T-helper 2 cell treated with Interferon-gamma antibody and Interleukin-4, amounts not matched to agents 100 ng/mL and 5 ng/mL, for 36 hours (primary cell): ENCODE data around the gene ERC2. TPM values are rescaled to one million over a fixed set of nuclear protein-coding genes. Genes with fewer than 3 reads are reported as not detected.

Source experiments
- intact Hi-C: fragments of 100-400 bp; cut with micrococcal nuclease; formaldehyde crosslinking; loops from one replicate; pipeline ENCODE4 v1.15.1; 2023
- total RNA-seq: library from RNA; stranded (reverse); gene quantifications from 2 replicates; pipeline ENCODE4 v1.2.3, GENCODE V29; 2022

Gene ERC2
- total RNA-seq, 1 donor from 2014 or later = 0.20 TPM

DNA sequence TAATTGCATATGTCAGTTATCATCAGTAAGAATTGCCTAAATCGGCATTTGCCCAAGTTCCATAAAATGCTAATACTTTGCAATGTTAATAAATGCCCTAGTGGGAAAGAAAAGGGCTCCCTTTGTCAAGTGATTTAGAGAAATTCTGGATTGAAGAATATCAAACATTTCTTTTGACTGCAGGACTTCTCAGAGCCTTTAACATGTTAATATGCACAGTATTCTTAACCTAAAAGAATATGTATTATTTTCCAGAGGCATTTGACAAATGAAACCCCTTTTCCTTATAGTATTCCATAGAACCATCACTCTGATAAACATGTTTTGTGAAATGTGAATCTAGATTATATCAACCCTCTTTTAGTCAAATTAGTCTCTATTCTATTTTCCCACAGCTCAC is 529.0 kb downstream of the ERC2 start:
- intact Hi-C loops = no loop called here

- intact Hi-C loops = no loop called here
Measured at GRCh38 chr3:55937301-55937700, 531.0 kb downstream of the ERC2 start.

DNA sequence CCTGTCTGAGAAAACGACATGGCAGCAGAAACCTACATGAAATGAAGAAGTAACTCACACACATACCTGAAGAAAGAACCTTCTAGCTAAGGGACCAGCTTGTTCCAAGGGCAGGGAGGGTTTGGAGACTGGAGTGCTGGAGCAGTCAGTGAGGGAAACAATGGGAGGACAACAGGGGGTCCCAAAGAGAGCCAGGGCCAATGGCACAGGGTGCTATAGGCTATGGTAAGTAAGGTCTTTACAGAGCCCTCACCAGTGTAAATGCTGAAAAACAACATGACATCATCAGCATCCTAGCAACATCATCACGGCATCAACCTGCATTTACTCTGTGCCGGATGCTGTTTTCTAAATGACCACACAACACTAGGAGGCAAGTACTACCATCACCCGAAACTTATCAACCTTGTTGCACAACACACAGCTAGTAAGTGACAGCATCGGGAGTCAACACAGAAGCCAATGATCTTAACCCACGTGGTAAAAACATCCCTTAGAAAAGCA is 531.7 kb downstream of the ERC2 start:
- intact Hi-C loops = no loop called here

DNA sequence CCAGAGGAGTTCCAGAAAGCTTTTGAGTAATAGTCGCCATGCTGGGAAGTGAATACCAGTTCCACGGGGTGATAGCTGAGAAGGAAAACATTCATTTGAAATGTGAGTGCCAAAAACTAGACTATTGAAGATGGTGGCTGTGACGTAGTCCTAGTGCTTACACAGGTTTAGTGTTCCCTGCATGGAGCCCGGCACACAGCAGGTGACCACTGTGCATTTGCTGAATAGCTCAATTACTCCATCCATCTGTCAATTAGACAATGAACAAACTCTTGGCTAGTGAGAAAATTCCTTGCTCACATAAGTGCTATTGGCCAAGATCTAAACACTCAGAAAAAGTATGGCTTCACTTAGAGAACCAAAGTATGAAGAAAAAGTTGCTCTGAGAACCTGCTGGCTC is 533.0 kb downstream of the ERC2 start:
- intact Hi-C loops = no loop called here

- intact Hi-C loops = no loop called here
Measured at GRCh38 chr3:55934771-55935170, 533.5 kb downstream of the ERC2 start.

DNA sequence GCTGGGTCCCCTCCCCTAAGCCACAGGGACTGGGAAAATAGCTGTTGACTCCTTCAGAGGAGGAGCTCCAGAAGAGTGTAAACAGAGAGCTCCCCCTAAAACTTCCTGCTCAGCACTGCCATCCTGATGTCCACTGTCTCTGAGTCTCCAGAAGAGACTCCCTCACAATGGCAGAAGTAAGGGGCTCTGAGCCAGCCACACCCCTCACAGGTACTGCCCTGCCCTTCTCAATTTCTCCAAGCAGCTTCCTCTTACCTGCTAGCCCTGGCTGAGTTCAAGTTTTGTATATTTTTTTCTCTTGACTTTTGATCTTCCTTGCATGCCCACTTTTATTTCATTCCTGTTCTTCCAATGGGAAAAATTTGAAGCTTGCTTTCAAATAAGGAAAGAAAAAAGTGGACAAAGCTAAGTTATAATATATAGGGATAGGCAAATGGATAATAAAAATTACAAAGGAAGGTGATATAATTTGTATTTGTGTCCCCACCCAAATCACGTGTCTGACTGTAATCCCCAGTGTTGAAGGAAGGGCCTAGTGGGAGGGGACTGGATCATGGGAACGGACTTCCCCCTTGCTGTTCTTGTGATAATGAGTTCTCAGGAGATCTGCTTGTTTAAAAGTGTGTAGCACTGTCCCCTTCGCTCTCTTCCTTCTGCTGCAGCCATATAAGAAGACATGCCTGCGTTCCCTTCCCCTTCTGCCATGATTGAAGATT is 539.0 kb downstream of the ERC2 start:
- intact Hi-C loops = no loop called here

DNA sequence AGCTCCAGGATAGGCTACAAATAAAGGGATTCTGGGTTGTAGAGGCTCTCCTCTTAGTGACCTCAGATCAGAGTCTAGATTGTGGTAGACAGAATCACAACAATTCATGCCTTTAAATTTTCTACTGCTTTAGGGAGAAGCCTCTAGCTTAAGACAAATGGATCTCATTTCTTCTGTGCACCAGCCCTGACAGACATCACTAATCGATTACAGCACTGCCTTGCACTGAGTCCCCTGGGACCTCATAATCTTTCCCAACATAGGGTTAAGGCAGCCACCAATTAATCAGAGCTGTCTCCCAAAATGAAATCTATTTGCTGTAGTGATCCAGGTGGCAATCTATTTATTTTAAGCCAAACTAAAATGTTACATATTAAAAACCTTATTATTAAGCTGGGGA is 544.6 kb downstream of the ERC2 start:
- intact Hi-C loops = no loop called here

- intact Hi-C loops = no loop called here
Measured at GRCh38 chr3:55923207-55923606, 545.1 kb downstream of the ERC2 start.

- intact Hi-C loops = no loop called here
Measured at GRCh38 chr3:55912880-55913279, 555.4 kb downstream of the ERC2 start.

DNA sequence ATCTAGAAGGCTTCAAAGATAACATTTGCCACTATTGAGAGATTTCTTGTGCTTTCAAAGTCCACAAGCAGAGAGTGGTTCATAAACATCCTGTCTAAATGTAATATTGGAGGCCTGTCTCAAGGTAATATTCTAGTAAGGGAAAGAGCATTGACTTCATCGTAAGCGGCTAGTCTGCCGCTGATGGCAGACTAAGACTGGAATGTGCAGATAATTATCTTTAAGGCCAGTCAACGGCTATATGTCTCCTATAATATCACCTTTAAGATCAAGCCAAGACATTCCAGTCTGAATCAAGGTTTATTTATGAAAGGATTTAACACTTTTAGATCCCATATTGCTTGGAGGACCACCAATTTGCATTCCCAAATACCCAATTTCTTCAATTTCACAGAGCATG is 557.0 kb downstream of the ERC2 start:
- intact Hi-C loops = no loop called here

DNA sequence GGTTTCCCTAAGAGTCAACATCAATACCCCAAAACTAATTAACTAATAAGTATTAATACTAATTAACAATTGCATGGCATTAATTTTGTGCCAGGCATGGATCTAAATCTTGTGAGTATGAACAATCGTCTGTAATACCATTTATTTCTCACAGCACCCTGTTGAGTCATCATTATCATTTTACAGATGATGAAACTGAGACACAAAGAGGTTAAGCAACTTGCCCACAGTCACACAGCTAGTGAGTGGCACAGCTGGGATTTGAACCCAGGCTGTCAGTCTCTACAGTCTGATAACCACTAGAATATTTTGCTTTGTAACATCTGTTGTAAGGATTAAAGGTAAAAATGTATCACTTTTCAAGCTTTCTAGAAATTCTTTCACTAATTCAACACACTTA is 557.7 kb downstream of the ERC2 start:
- intact Hi-C loops = no loop called here

DNA sequence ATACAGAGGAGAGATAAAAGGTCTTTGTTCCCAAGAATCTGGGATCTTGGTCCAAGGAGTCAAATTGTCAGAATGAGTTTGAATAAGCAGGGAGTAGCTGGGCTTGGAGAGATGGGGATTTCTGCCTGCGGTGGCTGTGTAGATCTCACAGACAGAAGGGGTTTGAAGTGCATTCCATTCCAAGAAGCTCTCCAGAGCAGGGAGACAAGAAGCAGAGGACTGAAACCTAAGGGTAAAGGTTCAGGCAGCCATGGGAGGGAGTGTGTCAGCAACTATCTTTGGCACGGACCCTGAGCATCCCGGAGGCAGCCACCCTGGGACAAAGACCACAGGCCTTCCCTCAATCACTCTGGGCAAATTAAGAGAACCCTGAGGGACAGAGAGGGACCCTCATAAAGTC is 558.9 kb downstream of the ERC2 start:
- intact Hi-C loops = no loop called here

DNA sequence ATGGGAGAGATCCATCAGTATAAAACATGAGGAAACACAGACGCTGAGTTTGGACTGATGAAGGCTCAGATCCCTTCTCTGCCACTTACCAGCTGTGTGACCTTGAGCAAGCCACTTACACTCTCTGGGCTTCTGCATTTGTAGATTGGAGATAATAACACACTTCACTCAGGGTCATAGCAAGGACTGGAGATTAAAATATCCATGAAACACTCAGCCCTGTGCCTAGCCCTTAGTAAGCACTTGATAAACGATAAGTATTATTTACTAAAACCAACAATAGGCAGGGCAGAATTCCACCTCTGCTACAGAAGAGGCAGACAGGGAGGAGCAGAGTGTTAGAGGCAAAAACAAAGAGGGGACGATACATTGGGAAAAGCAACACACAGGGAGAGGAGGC is 560.7 kb downstream of the ERC2 start:
- intact Hi-C loops = no loop called here

DNA sequence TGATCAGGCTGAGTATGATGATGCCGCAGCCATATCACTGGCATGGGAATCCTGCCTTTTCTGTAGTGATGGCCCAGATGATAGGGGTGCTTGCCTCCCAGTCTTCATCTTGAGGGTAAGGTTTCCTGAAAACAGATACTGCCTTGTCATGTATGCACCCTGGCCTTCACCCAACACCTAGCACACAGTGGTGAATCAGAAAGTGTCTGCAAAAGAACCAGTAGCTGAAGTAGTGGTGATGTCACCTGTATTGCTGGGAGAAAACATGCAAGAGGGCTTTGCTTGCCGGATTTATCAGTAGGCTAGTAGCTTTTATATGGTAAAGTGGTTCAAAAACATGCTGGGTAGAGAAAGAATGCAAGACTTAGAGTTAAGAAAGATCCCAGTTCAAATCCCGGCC is 561.4 kb downstream of the ERC2 start:
- intact Hi-C loops = no loop called here

- intact Hi-C loops = no loop called here
Measured at GRCh38 chr3:55904716-55905115, 563.6 kb downstream of the ERC2 start.

DNA sequence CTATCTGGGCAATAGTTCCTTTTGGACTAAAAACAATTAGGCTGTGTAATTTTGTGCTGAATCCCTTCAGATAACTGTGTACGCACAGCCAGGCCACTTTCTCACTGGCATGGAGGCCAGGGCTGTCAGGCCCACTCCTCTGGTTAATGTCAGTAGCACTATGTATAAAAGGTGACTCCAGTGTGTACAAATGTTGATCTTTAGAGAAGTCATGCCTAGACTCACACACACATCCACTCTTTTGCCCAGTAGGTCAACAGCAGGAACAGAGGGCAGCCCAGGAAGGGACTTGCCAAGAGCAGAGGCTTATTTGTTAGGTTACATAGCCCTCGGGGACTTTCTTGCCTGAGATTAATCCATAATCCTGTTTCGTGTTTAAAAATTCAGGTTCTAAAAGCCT is 564.6 kb downstream of the ERC2 start:
- intact Hi-C loops = no loop called here

DNA sequence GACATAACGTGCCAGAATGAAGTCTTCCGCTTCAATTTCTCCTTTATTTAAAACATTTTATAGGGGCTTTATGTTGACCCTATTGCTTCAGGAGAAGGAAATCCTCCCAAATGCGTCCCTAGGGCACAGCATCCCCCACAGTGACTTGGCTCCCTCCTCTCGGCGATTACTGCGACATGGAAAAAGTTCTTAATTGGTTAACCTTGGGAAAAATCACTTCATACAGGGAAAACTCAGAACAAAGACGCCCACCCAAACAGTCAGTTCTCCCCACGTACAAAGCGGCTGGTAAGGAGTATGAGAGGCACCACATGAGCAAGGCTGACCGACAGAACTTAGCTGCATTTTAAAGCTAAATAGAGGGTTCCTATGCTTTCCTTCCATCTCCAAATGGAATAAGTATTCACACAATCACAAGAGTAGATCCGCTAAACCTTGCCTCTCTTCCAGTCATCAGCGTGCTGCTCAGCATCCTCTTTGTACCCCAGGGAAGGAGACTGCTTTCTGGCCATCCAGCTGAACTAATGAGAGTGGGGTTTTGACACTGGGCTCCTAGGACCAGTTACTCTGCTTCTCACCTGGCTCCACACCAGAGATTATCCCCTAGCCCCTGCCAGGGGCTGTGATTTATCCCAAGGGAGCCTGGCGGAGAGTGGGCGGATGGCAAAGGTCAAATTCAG is 565.9 kb downstream of the ERC2 start:
- intact Hi-C loops = no loop called here

DNA sequence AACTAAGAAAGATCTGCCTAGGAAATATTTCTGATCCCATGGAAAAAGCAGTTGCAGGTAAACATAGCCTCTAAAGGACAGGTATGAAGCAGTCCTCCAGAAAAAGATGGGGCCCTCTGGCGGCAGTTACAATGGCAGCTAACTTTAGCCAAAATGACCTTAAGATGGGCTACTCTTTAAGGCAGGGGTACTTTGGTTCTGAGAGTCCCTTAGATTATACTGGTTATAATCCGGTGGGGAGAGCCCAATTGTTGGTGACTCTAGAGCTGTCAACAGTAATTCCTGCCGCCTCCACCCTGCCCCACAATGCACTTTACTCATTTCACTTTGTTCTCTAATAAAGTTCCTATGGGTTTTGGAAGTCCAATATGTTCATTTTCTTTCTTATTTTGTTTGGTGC is 568.4 kb downstream of the ERC2 start:
- intact Hi-C loops = no loop called here

DNA sequence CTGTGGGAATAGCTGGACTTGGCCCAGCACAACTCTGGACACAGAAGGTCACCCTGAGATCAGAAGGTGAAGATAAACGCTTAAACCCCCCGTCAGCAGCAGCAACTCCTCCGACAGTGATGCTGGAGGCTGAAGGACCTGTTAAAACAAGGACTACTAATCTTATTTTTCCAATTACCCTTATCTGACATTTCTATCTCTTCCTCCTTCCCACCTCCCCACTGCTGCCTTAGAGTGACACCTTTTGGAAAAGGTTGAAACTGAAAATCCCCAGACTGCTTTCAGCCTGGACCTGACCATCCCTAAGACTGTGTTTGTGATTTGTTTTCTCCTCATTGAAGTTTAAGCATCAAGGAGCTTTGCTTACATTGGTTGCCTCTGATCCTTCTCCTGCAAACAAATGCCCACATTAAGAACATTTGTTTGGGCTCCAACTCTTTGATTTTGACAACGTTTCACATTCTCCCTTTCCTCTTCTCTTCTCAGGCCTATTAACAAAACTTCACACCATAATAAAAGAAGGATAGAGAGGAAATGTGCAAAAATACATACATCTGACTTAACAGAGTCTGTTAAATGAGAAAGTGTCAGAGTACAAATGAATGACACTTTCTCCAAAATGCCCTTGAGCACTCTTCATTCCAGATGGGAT is 570.6 kb downstream of the ERC2 start:
- intact Hi-C loops = no loop called here

GRCh38 chr3:55895897-55896566 is 572.2 kb downstream of the ERC2 start:
- intact Hi-C loops = no loop called here

DNA sequence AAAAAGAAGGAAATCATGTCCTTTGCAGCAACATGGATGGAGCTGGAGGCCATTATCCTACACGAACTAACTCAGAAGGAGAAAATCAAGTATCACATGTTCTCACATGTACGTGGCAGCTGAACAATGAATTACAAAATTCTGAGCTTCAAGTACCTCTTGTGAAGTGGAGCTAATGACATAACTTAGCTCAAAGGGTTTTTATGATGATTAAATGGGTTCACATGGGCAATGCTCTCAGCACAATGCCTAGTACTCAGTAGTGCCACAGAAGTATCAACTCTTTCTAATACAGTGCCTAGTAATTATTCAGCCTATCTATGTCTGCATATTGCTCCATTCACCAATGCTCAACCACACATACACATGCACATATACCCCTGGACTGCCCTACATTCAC is 573.7 kb downstream of the ERC2 start:
- intact Hi-C loops = no loop called here

- intact Hi-C loops = no loop called here
Measured at GRCh38 chr3:55893045-55893664, 575.1 kb downstream of the ERC2 start.
